ENCODE measurements around the gene STX11. TPM values are rescaled to one million over a fixed set of nuclear protein-coding genes. Genes with fewer than 3 reads are reported as not detected.

The STX11 gene
- total and polyA plus RNA-seq, 2 of the 13 experiments (the other 11 are each of a cell fraction or from before 2014, with no cell fraction given): 0.03 TPM; not detected in 1

DNA sequence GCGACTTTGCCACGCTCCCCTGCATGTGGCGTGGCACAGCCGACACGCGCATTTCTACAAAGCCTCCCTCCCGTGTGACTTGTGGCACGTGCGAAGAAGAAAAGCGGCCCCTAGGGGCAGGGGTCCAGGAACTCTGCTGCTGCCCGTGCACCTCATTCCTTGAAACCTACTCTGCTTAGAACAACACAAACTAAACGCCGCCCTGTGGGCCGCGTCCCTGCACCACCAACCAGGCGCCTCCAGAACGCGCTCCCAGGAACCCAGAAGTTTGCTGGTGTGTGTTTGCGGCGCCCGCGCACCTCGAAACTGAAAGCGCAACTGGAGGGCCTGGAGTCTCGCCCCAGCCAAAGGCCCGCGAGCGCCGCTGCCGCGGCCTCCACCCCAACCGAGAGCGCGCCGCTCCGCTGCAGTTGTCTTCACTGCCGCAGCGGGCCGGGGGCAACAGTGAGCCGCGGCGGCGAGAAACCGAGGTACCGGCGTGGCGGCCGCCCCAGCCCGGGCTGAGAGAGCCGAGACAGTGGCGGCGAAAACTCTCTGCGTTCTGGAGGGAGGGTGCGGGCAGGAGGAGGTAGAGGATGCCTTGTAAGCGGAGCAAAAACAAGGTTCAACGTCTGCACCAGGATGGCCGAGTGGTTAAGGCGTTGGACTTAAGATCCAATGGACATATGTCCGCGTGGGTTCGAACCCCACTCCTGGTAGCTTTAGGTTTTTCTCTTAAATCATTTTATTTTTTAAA, 65.8 kb downstream of the STX11 start (continued):
- TF ChIP-seq ETV6 (CRISPR knock-in tag; conservative IDR thresholded peaks at IDR 0.05) (no peak; the same call in none of the 2 replicates), MEIS1 (CRISPR knock-in tag; IDR thresholded peaks at IDR 0.05; ENCODE audit: borderline replicate concordance) (peak; percentile 77), ZNF768 (CRISPR knock-in tag; IDR thresholded peaks at IDR 0.05) (peak; percentile 49; the same call in 1 of the 2 replicates), ZFAT (CRISPR knock-in tag; conservative IDR thresholded peaks at IDR 0.05) (no peak), ZNF709 (CRISPR knock-in tag; IDR thresholded peaks at IDR 0.05) (peak; percentile 73; the same call in 1 of the 2 replicates), ZBTB2 (CRISPR knock-in tag; IDR thresholded peaks at IDR 0.05; ENCODE audit: low read depth) (no peak; the same call in 1 of the 2 replicates), SSRP1 (CRISPR knock-in tag; IDR thresholded peaks at IDR 0.05) (no peak), BRCA1 (CRISPR knock-in tag; IDR thresholded peaks at IDR 0.05) (peak; percentile 97), ZBTB7B (CRISPR knock-in tag; IDR thresholded peaks at IDR 0.05) (peak; percentile 66; the same call in 1 of the 2 replicates), KDM3A (CRISPR knock-in tag; IDR thresholded peaks at IDR 0.05; ENCODE audit: low read depth) (peak; percentile 98), ZSCAN31 (CRISPR knock-in tag; IDR thresholded peaks at IDR 0.05; ENCODE audit: low read depth) (peak; percentile 92; the same call in 1 of the 2 replicates), ZFP62 (CRISPR knock-in tag; IDR thresholded peaks at IDR 0.05) (peak; percentile 88; the same call in 1 of the 2 replicates), ZNF281 (CRISPR knock-in tag; IDR thresholded peaks at IDR 0.05; ENCODE audit: borderline replicate concordance) (no peak; the same call in none of the 2 replicates), CBFB (CRISPR knock-in tag; IDR thresholded peaks at IDR 0.05) (peak; percentile 69; the same call in 1 of the 2 replicates), SP140L (CRISPR knock-in tag; IDR thresholded peaks at IDR 0.05; ENCODE audit: borderline replicate concordance) (peak; percentile 77; the same call in 1 of the 2 replicates), SYNCRIP (IDR thresholded peaks at IDR 0.05; ENCODE audit: insufficient read depth, low read depth, low read length) (no peak), ZNF205 (CRISPR knock-in tag; IDR thresholded peaks at IDR 0.05) (peak; percentile 90), HOXD1 (CRISPR knock-in tag; IDR thresholded peaks at IDR 0.05) (peak; percentile 69)
- TF ChIP-seq, protein P1, sequence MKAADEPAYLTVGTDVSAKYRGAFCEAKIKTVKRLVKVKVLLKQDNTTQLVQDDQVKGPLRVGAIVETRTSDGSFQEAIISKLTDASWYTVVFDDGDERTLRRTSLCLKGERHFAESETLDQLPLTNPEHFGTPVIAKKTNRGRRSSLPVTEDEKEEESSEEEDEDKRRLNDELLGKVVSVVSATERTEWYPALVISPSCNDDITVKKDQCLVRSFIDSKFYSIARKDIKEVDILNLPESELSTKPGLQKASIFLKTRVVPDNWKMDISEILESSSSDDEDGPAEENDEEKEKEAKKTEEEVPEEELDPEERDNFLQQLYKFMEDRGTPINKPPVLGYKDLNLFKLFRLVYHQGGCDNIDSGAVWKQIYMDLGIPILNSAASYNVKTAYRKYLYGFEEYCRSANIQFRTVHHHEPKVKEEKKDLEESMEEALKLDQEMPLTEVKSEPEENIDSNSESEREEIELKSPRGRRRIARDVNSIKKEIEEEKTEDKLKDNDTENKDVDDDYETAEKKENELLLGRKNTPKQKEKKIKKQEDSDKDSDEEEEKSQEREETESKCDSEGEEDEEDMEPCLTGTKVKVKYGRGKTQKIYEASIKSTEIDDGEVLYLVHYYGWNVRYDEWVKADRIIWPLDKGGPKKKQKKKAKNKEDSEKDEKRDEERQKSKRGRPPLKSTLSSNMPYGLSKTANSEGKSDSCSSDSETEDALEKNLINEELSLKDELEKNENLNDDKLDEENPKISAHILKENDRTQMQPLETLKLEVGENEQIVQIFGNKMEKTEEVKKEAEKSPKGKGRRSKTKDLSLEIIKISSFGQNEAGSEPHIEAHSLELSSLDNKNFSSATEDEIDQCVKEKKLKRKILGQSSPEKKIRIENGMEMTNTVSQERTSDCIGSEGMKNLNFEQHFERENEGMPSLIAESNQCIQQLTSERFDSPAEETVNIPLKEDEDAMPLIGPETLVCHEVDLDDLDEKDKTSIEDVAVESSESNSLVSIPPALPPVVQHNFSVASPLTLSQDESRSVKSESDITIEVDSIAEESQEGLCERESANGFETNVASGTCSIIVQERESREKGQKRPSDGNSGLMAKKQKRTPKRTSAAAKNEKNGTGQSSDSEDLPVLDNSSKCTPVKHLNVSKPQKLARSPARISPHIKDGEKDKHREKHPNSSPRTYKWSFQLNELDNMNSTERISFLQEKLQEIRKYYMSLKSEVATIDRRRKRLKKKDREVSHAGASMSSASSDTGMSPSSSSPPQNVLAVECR (CRISPR knock-in tag; IDR thresholded peaks at IDR 0.05; ENCODE audit: borderline replicate concordance): peak; percentile 89; the same call in 1 of the 2 replicates

Measured in HepG2 (cell line).